HG03565 (cell line): Measurements from ENCODE around the gene CPXM1.
"Not testable (repeated sequence)": the region's sequence is repeated elsewhere in the genome, so short reads cannot be mapped to it uniquely, and the experiment has no call there.

Experiments
- ATAC-seq: cut with Tn5 transposase; IDR thresholded peaks from one replicate; pipeline ENCODE4 v1.9.1; 2021; ENCODE audit warnings: mild to moderate bottlenecking, moderate library complexity; ENCODE audit not compliant: unreplicated experiment

The CPXM1 gene

GRCh38 chr20:2770091-2770490 lies 30.3 kb downstream of the CPXM1 start:
- not testable (repeated sequence) for ATAC-seq

- no peak for ATAC-seq
These were observed 31.8 kb downstream of the CPXM1 start for GRCh38 chr20:2768632-2769015.

GRCh38 chr20:2767768-2768631 lies 32.4 kb downstream of the CPXM1 start:
- ATAC-seq = no peak

- ATAC-seq = no peak
These were observed 37.2 kb downstream of the CPXM1 start for GRCh38 chr20:2763186-2763585.

- no peak for ATAC-seq
These were observed 37.8 kb downstream of the CPXM1 start for GRCh38 chr20:2762578-2763131.

GRCh38 chr20:2761885-2762284 lies 38.5 kb downstream of the CPXM1 start:
- ATAC-seq = no peak

- no peak for ATAC-seq
These were observed 39.5 kb downstream of the CPXM1 start for GRCh38 chr20:2760952-2761305.

GRCh38 chr20:2760297-2760951 lies 40.0 kb downstream of the CPXM1 start:
- ATAC-seq = no peak

GRCh38 chr20:2759603-2760296 lies 40.7 kb downstream of the CPXM1 start:
- ATAC-seq = no peak

GRCh38 chr20:2759143-2759542 lies 41.3 kb downstream of the CPXM1 start:
- no peak for ATAC-seq

GRCh38 chr20:2757969-2758368 lies 42.5 kb downstream of the CPXM1 start:
- ATAC-seq = no peak

GRCh38 chr20:2757001-2757400 lies 43.4 kb downstream of the CPXM1 start:
- no peak for ATAC-seq

GRCh38 chr20:2756056-2756611 lies 44.3 kb downstream of the CPXM1 start:
- ATAC-seq = no peak

- ATAC-seq = no peak
These were observed 44.9 kb downstream of the CPXM1 start for GRCh38 chr20:2755451-2756055.

- ATAC-seq = no peak
These were observed 46.0 kb downstream of the CPXM1 start for GRCh38 chr20:2754424-2754823.

- no peak for ATAC-seq
These were observed 46.9 kb downstream of the CPXM1 start for GRCh38 chr20:2753461-2754040.

GRCh38 chr20:2752567-2753460 lies 47.6 kb downstream of the CPXM1 start:
- no peak for ATAC-seq

GRCh38 chr20:2751878-2752566 lies 48.4 kb downstream of the CPXM1 start:
- no peak for ATAC-seq

- ATAC-seq = no peak
These were observed 49.0 kb downstream of the CPXM1 start for GRCh38 chr20:2751347-2751877.
